SIG-M5 treated with dmso at 0.1 percent for 504 hours (cell line): ENCODE data around the gene MMP11.

Experiments used
- DNase-seq: peaks from one replicate; lab custom pipeline; 2025; ENCODE audit not compliant: unreplicated experiment; lab: John Stamatoyannopoulos, UW

The MMP11 gene

DNA sequence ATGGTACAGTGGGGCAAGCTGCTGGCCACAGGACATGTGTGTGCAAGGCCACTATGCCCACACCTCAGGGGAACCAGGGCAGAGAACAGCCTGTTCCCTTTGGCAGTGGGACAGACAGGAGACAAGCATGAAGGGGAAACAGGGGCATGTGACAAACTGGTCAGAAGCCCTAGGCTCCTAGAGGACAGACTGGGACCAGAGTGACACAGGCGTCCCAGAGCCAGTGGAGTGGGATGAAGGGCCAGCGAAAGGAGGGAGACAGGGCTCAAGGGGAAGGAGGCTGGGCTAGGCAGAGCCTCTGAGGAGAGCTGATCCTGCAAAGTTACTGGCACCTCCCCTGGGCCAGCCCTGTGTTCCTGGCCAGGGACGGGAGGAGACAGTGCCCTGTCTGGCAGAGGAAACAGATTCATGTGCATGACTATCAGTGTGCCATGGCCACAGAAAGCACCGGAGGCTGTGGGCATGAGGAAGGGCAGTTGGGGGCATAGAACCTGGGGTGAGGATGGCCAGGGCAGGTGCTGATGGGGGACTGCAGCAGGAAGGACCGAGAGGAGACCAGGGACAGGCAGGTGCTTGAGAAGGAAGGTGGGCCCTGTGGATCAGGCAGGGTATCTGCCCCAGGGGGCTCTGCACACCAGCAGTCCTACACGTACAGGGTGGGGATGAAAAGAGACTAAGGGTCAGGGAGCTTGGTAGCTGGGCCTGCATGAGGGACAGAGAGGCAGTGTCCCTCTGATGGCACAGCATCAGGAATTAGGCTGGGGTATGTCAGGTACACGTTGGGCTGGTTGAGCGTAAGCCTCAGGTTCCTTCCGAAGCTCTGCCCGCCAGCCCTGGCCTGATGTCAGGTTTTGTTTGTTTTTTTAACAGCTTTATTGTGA lies 56.4 kb downstream of the MMP11 start:
- no peak for DNase-seq

GRCh38 chr22:23829845-23830372 lies 57.3 kb downstream of the MMP11 start:
- DNase-seq: no peak

- DNase-seq: no peak
Measured at GRCh38 chr22:23831261-23831660, 58.6 kb downstream of the MMP11 start.

- no peak for DNase-seq
Measured at GRCh38 chr22:23831781-23832180, 59.1 kb downstream of the MMP11 start.

GRCh38 chr22:23832226-23833016 lies 59.8 kb downstream of the MMP11 start:
- DNase-seq: no peak

DNA sequence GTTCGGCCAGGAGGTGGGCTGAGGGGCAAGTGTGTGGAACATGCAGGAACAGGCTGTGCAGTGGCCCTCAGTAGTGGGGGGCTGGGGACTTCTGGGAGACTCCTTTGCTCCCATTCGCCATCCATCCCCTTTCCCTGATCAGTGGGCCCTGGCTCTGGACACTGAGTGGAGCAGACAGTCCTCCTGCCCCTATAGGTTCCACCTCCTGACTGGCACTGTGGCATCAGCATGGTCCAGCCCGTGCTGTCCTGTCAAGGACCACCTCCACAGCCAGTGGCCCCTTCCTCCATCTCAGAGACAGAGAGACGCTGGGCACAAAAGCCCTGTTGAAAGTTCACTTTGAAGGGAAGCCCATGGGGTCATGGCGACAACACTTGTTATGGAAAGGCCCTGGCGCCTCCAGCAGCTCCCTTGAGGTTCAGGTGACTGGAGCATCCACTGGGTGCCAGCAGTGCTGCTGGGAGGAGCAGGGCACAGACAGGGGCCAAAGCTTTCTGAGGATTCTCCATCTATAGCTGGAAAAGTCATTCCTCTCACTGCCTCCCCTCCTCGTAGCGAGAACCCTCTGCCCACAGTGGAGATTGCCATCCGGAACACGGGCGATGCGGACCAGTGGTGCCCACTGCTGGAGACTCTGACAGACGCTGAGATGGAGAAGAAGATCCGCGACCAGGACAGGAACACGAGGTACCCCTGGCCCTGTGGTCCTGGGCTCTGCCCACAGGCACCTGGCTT lies 60.5 kb downstream of the MMP11 start:
- no peak for DNase-seq
